GM18499 (cell line): ENCODE results near the gene LGALS12.
"Not testable (repeated sequence)": the region's sequence is repeated elsewhere in the genome, so short reads cannot be mapped to it uniquely, and the experiment has no call there.

Source experiments
- ATAC-seq: cut with Tn5 transposase; IDR thresholded peaks from one replicate; pipeline ENCODE4 v1.9.1; 2021; ENCODE audit warnings: moderate number of reproducible peaks; ENCODE audit not compliant: insufficient read depth, unreplicated experiment

Gene LGALS12

GRCh38 chr11:63531074-63531792 is 25.3 kb downstream of the LGALS12 start:
- peak; percentile 54 for ATAC-seq

- ATAC-seq: no peak
Measured at GRCh38 chr11:63532117-63532516, 26.2 kb downstream of the LGALS12 start.

- ATAC-seq: no peak
Measured at GRCh38 chr11:63532799-63533475, 27.1 kb downstream of the LGALS12 start.

- no peak for ATAC-seq
Measured at GRCh38 chr11:63534076-63534475, 28.2 kb downstream of the LGALS12 start.

GRCh38 chr11:63534895-63535461 is 29.1 kb downstream of the LGALS12 start:
- ATAC-seq: no peak

GRCh38 chr11:63535734-63536133 is 29.9 kb downstream of the LGALS12 start:
- ATAC-seq: no peak

- ATAC-seq: no peak
Measured at GRCh38 chr11:63536669-63537292, 30.9 kb downstream of the LGALS12 start, which contains the start of gene PLAAT4. Gene PLAAT4, plus strand, starts transcription at chr11:63536808. Its CDS starts 61 bp downstream, at chr11:63536869.

GRCh38 chr11:63537293-63538101 is 31.6 kb downstream of the LGALS12 start:
- no peak for ATAC-seq

- ATAC-seq: not testable (repeated sequence)
Measured at GRCh38 chr11:63542506-63542905, 36.6 kb downstream of the LGALS12 start.

GRCh38 chr11:63543711-63544110 is 37.8 kb downstream of the LGALS12 start:
- ATAC-seq: no peak

- ATAC-seq: no peak
Measured at GRCh38 chr11:63547061-63547460, 41.2 kb downstream of the LGALS12 start.

GRCh38 chr11:63548178-63548577 is 42.3 kb downstream of the LGALS12 start:
- ATAC-seq: no peak

- ATAC-seq: no peak
Measured at GRCh38 chr11:63549411-63549810, 43.5 kb downstream of the LGALS12 start.

- ATAC-seq: not testable (repeated sequence)
Measured at GRCh38 chr11:63550156-63550700, 44.3 kb downstream of the LGALS12 start.

GRCh38 chr11:63551091-63551888 is 45.4 kb downstream of the LGALS12 start:
- ATAC-seq: no peak

GRCh38 chr11:63551889-63552266 is 46.0 kb downstream of the LGALS12 start:
- ATAC-seq: no peak

- no peak for ATAC-seq
Measured at GRCh38 chr11:63552921-63553320, 47.0 kb downstream of the LGALS12 start.

GRCh38 chr11:63553759-63554158 is 47.9 kb downstream of the LGALS12 start:
- ATAC-seq: peak; percentile 68

- ATAC-seq: no peak
Measured at GRCh38 chr11:63554877-63555223, 49.0 kb downstream of the LGALS12 start.
